Measurements from ENCODE around the gene SMARCA1. TPM values are rescaled to one million over a fixed set of nuclear protein-coding genes. Genes with fewer than 3 reads are reported as not detected.
A peak's percentile ranks its signal among the peaks of the same experiment; 100 is the strongest.

The SMARCA1 gene
- total and polyA plus RNA-seq, 2 experiments from 2014 or later: 36.9 to 38.5 TPM

DNA sequence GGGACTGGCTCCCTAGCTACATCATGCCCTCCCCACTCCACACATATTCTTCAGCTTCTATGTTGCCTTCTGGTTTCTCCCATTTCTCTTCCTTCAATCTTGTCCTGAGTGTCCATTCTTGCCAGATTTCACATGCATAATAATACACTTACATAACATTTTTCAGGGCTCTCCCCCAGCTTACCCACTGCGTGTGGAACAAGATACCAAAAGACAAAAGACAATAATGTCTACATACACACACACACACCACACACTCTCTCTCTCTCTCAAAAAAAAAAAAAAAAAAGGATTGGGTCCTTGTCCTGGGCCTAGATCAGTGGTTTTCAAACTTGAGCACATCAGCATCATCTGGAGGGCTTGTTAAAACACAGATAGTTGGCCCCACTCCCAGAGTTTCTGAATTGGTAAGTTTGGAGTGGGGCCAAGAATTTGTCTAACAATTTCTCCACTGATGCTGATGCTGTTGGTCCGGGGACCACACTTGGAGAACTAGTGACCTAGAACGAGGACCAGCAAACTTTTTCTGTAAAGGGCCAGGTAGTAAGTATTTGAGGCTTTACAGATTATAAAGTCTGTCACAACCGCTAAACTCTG is 6.5 kb upstream of the SMARCA1 start:
- Histone ChIP-seq H3K27me3 (replicated peaks; ENCODE audit: insufficient read depth) (no peaks in the 10 kb centered on the region), H3K4me1 (ENCODE audit: insufficient read depth) (no peaks in the 10 kb centered on the region), H3K9me2 (ENCODE audit: insufficient read depth) (no peaks in the 10 kb centered on the region), H3K79me2 (ENCODE audit: insufficient read depth) (no peaks in the 10 kb centered on the region), H2AFZ (no peak overlapping the region), H3K36me3 (ENCODE audit: low read depth) (no peaks in the 10 kb centered on the region), H3K9ac (no peak overlapping the region), H3K4me3 (no peak overlapping the region), H4K20me1 (ENCODE audit: insufficient read depth) (no peaks in the 10 kb centered on the region), H3K4me2 (ENCODE audit: unreplicated experiment) (no peak overlapping the region), H3K27ac (no peak overlapping the region), H3F3A (ENCODE audit: insufficient read depth) (no peaks in the 10 kb centered on the region), H3K9me3 (ENCODE audit: low read depth) (no peaks in the 10 kb centered on the region)
- DNase-seq: peak; percentile 14
- 29 to 33% methylated on average over 4 of the region's 4 CpGs for WGBS, 2 experiments (ENCODE audit: low coverage in 1 of 2, low lambda C conversion rate in 2 of 2, missing lambda C conversion rate in 2 of 2)
- no peak for TF ChIP-seq EZH2 (IDR thresholded peaks at IDR 0.05; ENCODE audit: insufficient read depth, poor library complexity, severe bottlenecking)
- TF ChIP-seq EZH2phosphoT487 (IDR thresholded peaks at IDR 0.05; ENCODE audit: insufficient read depth, low read depth): no peak
- in situ Hi-C loops (cut with MboI): no loop called here

DNA sequence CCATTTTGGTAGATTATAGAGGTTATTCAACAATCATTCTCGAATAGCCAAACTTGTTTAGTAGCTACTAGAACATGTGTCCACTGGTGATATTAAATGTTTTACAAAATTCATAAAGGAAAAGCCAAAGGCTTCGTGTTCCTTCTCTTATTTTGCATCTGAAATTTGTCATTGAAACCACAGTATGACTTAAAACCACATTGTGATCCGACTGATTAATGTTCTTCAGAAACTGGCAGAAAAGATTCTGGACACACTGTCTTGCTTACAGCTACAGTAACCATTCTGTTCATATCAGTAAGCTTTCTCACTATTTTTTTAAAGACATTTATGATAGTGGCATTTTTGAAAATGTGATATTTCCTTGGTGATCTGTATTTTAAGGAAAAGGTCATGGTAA is 2.6 kb upstream of the SMARCA1 start:
- Histone ChIP-seq H3K9me3 (ENCODE audit: low read depth) (no peaks in the 10 kb centered on the region), H3K79me2 (ENCODE audit: insufficient read depth) (peaks cover 11% of the 10 kb centered on the region), H2AFZ (no peak overlapping the region), H3K4me2 (ENCODE audit: unreplicated experiment) (no peak overlapping the region), H3K4me1 (ENCODE audit: insufficient read depth) (0 out of 2 replicates have a peak, but pooled peaks cover 5% of the 10 kb centered on the region), H3K27me3 (replicated peaks; ENCODE audit: insufficient read depth) (no peaks in the 10 kb centered on the region), H3K9me2 (ENCODE audit: insufficient read depth) (no peaks in the 10 kb centered on the region), H3K27ac (no peak overlapping the region), H3F3A (ENCODE audit: insufficient read depth) (no peaks in the 10 kb centered on the region), H3K4me3 (no peak overlapping the region), H3K36me3 (ENCODE audit: low read depth) (no peaks in the 10 kb centered on the region), H4K20me1 (ENCODE audit: insufficient read depth) (no peaks in the 10 kb centered on the region), H3K9ac (no peak overlapping the region)
- in situ Hi-C loops (cut with MboI): no loop called here
- TF ChIP-seq EZH2 (IDR thresholded peaks at IDR 0.05; ENCODE audit: insufficient read depth, poor library complexity, severe bottlenecking) (no peak), EZH2phosphoT487 (IDR thresholded peaks at IDR 0.05; ENCODE audit: insufficient read depth, low read depth) (no peak)
- DNase-seq: no peak
- WGBS, 2 experiments (ENCODE audit: low coverage in 1 of 2, low lambda C conversion rate in 2 of 2, missing lambda C conversion rate in 2 of 2): 7 to 12% methylated on average over 3 of the region's 3 CpGs

DNA sequence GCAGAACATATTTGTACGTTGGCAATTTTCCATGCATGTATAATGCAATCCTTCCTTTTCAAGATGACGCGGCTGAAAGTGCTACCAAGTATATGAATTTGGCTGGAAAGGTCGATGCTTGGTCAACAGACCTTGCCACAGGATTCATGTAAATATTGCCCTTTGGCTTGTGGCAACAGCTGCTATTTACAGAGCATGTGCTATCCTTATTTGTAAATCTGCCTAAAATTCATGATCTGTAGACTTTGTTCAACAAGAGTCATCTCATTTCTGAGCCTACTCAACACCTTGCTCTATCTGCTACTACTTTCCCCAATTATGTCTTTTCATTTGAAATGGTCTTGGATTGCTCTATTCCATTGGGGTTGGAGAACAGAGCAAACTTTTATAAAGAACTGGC is 1.9 kb upstream of the SMARCA1 start:
- no peak overlapping the region for H3K4me3 ChIP-seq
- H4K20me1 ChIP-seq (ENCODE audit: insufficient read depth): no peaks in the 10 kb centered on the region
- no peak for DNase-seq
- no peaks in the 10 kb centered on the region for H3K9me3 ChIP-seq (ENCODE audit: low read depth)
- no peaks in the 10 kb centered on the region for H3F3A ChIP-seq (ENCODE audit: insufficient read depth)
- TF ChIP-seq EZH2 (IDR thresholded peaks at IDR 0.05; ENCODE audit: insufficient read depth, poor library complexity, severe bottlenecking) (no peak), EZH2phosphoT487 (IDR thresholded peaks at IDR 0.05; ENCODE audit: insufficient read depth, low read depth) (no peak)
- H3K36me3 ChIP-seq (ENCODE audit: low read depth): no peaks in the 10 kb centered on the region
- no peak overlapping the region for H3K4me2 ChIP-seq (ENCODE audit: unreplicated experiment)
- 0 out of 2 replicates have a peak, but pooled peaks cover 5% of the 10 kb centered on the region for H3K4me1 ChIP-seq (ENCODE audit: insufficient read depth)
- in situ Hi-C loops (cut with MboI): no loop called here
- H3K27me3 ChIP-seq (replicated peaks; ENCODE audit: insufficient read depth): no peaks in the 10 kb centered on the region
- WGBS, 2 experiments (ENCODE audit: low coverage in 1 of 2, low lambda C conversion rate in 2 of 2, missing lambda C conversion rate in 2 of 2): 47 to 50% methylated on average over 4 of the region's 4 CpGs
- no peak overlapping the region for H2AFZ ChIP-seq
- H3K9me2 ChIP-seq (ENCODE audit: insufficient read depth): no peaks in the 10 kb centered on the region
- H3K9ac ChIP-seq: no peak overlapping the region
- H3K79me2 ChIP-seq (ENCODE audit: insufficient read depth): peaks cover 18% of the 10 kb centered on the region
- no peak overlapping the region for H3K27ac ChIP-seq

DNA sequence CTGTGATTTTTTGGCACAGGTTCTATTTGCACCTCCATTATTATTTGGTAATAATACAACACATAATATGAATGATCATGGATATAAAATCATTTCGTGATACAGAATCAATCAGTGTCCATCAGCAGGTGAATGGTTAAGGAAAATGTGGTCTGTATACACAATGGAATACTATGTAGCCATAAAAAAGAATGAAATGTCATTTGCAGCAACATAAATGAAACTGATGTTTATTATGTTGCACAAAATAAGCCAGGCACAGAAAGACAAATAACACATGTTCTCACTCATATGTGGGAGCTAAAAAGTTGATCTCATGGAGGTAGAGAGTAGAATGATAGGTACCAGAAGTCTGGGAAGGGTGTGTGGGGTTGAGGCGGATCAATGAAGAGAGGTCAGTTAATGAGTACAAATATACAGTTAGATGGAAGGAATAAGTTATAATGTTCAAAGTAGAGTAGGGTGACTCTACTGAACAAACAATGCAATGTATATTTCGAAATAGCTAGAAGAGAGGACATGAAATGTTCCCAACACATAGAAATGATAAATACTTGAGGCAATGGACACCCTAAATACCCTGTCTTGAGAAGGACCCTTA is 1.1 kb upstream of the SMARCA1 start:
- H3K36me3 ChIP-seq (ENCODE audit: low read depth): no peaks in the 10 kb centered on the region
- 0 out of 2 replicates have a peak, but pooled peaks cover 5% of the 10 kb centered on the region for H3K4me1 ChIP-seq (ENCODE audit: insufficient read depth)
- H3K9ac ChIP-seq: no peak overlapping the region
- H4K20me1 ChIP-seq (ENCODE audit: insufficient read depth): no peaks in the 10 kb centered on the region
- no peaks in the 10 kb centered on the region for H3F3A ChIP-seq (ENCODE audit: insufficient read depth)
- H3K9me3 ChIP-seq (ENCODE audit: low read depth): no peaks in the 10 kb centered on the region
- no peak overlapping the region for H3K4me3 ChIP-seq
- no peak for TF ChIP-seq EZH2 (IDR thresholded peaks at IDR 0.05; ENCODE audit: insufficient read depth, poor library complexity, severe bottlenecking)
- no peak for TF ChIP-seq EZH2phosphoT487 (IDR thresholded peaks at IDR 0.05; ENCODE audit: insufficient read depth, low read depth)
- no peaks in the 10 kb centered on the region for H3K27me3 ChIP-seq (replicated peaks; ENCODE audit: insufficient read depth)
- no peak overlapping the region for H3K4me2 ChIP-seq (ENCODE audit: unreplicated experiment)
- in situ Hi-C loops (cut with MboI): no loop called here
- H3K9me2 ChIP-seq (ENCODE audit: insufficient read depth): no peaks in the 10 kb centered on the region
- WGBS, 2 experiments (ENCODE audit: low coverage in 1 of 2, low lambda C conversion rate in 2 of 2, missing lambda C conversion rate in 2 of 2): 92 to 97% methylated on average over 3 of the region's 3 CpGs
- peaks cover 26% of the 10 kb centered on the region for H3K79me2 ChIP-seq (ENCODE audit: insufficient read depth)
- no peak for DNase-seq
- H2AFZ ChIP-seq: peak overlapping the region; percentile 60; the same call in 1 of the 2 replicates
- H3K27ac ChIP-seq: no peak overlapping the region

Measured in GM23248 (cell line).